ENCODE measurements around the gene AAGAB.

AAGAB gene

DNA sequence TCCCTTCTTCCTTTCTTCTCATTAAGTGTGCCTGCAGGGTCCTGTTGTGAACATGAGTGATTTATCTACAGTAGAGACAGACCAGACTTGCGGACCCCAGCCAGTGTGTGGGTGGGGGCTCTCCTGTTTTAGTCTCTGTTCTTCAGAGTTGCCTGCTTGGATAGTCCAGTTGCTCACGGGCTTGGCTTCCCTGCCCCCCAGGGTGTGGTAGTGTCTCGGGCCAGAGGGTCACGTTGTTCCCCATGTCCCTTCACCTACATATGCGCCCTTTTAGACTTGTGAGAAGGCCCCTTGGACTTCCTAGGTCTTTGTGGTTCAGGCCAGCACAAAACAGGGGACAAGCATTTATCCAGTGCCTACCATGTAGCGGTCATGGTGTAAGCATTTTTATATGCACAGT is 85.8 kb downstream of the AAGAB start:
- no peak for DNase-seq

- no peak for DNase-seq
These were observed 87.4 kb downstream of the AAGAB start for GRCh38 chr15:67167091-67167490.

- DNase-seq: no peak
These were observed 88.0 kb downstream of the AAGAB start for GRCh38 chr15:67166280-67167009.

GRCh38 chr15:67165254-67166253 is 88.9 kb downstream of the AAGAB start:
- DNase-seq: no peak

- no peak for DNase-seq
These were observed 89.6 kb downstream of the AAGAB start for GRCh38 chr15:67164811-67165253.

DNA sequence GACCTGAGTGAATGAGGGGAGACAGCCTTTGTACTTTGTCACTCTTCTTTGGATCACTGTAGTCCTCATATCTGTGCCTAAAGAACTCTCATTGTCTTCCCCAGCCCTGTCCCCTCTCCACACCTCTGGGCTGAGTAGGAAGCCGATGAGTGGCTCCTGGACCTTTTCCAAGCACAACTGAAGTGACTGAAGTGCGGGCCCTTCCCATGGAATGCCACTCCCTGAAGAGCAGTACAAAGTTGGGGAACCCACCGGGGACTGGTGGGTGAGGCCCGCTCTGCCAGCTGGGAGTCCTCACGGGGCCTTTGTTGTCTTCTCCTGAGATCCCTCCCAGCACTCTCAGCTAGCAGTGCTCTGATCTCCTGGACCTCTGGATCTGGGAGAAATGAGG is 90.1 kb downstream of the AAGAB start:
- DNase-seq: no peak

DNA sequence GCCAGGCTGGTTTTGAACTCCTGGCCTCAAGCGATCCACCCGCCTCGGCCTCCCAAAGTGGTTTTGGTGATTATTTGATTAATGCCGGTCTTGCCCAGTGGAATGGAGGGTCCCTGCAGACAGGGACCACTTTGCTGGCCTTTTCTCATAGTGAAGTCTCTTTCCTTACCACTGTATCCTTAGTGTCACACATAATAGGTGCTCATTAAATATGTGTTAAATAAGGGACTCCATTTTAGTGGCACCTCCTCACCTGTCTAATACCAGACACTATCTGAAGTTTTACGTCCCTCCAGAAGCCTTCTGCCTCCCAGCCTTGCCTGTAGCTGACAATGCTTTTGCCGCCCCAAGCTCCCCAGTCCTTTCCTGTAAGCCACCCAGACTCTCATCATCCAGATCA is 91.3 kb downstream of the AAGAB start:
- DNase-seq: no peak

DNA sequence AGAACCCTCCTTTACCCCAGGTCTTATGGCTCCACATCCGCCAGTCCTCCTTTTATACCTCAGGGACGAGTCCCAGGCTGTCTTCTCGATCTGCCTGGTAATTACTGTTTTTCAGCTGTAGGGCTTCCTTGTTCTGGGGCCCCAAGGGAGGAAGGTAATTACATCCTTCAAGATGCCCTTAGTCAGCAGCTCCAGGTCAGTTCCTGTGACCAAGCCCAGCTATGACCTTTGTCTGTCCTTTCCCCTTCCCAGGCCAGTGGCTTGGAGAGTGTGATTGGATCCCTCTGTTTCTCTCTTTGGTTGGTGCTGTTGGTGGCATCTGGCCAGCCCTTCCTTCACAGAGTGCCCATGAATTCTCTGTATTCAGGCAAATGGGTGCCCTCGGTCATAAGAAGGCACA is 92.6 kb downstream of the AAGAB start:
- no peak for DNase-seq

GRCh38 chr15:67161412-67161811 is 93.0 kb downstream of the AAGAB start:
- DNase-seq: no peak

GRCh38 chr15:67158367-67158766 is 96.1 kb downstream of the AAGAB start:
- no peak for DNase-seq

GRCh38 chr15:67157521-67158252 is 96.8 kb downstream of the AAGAB start:
- no peak for DNase-seq

DNA sequence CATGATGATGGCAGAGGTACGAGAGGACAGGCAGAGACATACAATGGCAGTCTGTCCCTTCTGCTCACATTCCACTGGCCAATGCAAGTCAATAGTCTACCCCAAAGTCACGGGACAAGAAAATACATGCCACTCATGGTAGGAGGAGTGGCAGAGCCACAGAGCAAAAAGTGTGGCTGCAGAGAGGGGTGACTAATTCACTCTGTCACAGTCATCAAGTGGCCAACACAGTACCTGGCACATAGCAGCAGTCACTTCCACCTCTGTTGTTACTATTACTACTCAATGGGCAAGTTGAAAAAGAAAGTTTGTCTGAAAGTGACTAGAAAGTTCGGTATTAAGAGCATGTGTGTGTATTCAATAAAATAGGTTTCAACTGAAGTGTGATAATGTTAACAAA is 97.6 kb downstream of the AAGAB start:
- no peak for DNase-seq

- DNase-seq: no peak
These were observed 98.0 kb downstream of the AAGAB start for GRCh38 chr15:67156426-67156825.

DNA sequence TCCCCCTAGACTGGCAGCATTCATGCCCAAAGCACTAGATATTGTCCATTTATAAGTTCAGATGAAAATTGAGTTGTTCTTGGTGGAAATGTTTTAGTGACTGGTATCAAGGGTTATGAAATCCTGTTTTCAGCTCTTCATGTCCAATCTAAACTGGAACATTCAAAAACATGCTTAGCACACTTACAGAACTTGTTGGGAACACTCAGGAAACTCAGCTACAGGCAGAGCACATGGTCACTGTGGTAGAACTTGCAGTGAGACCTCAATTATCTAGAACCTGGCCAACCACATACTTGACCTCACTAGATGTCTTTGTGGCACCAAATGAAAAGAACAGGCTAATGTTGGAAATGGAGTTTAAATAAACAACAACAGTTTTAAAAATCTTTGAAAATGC is 100.2 kb downstream of the AAGAB start:
- DNase-seq: no peak

DNA sequence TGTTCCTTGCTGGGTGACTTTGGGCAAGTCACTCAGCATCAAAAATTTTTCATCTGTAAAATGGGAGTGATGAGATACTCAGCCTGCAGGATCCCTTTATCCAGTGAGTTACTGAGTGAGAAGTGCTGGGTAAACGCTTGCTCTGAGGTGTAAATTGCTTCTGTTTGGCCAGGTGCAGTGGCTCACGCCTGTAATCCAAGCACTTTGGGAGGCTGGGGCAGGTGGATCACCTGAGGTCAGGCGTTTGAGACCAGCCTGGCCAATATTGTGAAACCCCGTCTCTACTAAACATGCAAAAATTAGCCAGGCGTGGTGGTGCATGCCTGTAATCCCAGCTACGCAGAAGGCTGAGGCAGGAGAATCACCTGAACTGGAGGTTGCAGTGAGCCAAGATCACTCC is 101.4 kb downstream of the AAGAB start:
- peak; percentile 17 for DNase-seq

DNA sequence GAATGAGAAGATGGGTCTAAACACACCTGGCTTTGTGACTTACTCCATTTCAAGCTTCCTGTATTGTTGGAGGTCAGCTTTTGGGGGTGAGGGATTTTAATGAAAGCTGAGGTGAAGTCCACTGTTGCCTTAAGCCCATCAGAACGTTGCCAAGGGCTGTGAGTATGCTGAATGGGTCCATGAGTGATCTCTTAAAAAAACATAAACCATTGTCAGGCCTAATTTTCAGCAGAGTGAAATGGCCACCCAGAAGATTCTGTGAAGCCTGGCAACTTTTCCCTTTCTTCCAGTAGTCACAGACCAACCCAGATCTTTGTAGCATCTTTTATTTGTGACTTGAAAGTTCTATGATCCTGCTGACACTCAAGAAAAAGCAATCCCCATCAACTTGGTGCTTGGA is 102.0 kb downstream of the AAGAB start:
- no peak for DNase-seq

All from NCI-H146 (cell line).